HFF-Myc (cell line): Measurements from ENCODE around the gene KARS1.

Source experiments
- DNase-seq: peaks from one replicate; pipeline ENCODE4 v3.0.0-alpha.2; 2011; ENCODE audit warnings: low read depth; ENCODE audit errors: extremely low read depth
- H3K4me3 ChIP-seq: replicated peaks from 2 replicates; pipeline ENCODE4 v1.5.1; 2011; ENCODE audit warnings: low read depth, mild to moderate bottlenecking, control low read depth, low read length
- TF ChIP-seq, protein P1 (sequence below): IDR thresholded peaks from 2 replicates; pipeline ENCODE4 v1.5.1; 2012; ENCODE audit warnings: mild to moderate bottlenecking, low read depth, low read length, control low read depth; ENCODE audit errors: missing control alignments

Gene KARS1

DNA sequence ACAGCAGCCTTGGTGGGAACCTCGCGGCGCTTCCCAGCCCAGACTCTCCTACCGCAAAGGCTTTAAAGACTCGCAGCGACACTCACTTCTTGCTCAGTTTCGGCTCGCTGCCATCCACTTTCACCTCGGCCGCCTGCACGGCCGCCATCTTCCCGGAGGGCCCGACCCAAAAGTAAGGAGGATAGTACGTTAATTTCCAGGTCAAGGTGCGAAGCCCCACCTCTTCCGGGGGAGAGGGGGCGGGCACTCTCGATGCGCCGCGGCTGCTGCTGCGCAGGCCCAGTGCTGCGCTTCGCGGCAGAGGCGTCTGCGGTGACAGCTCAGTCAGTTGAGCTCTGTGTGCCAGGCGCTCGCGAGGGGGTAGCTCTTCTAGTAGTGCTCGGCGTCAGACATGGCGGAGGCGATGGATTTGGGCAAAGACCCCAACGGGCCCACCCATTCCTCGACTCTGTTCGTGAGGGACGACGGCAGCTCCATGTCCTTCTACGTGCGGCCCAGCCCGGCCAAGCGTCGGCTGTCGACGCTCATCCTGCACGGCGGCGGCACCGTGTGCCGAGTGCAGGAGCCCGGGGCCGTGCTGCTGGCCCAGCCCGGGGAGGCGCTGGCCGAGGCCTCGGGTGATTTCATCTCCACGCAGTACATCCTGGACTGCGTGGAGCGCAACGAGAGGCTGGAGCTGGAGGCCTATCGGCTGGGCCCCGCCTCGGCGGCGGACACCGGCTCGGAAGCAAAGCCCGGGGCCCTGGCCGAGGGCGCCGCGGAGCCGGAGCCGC, at the start of gene KARS1, which contains the start of gene TERF2IP:
Gene KARS1, minus strand, starts transcription at position 174 of the 773 bp plus-strand sequence. Its CDS starts 26 bp downstream, at position 148.
Gene TERF2IP, plus strand, starts transcription at position 282 of the 773 bp plus-strand sequence. Its CDS starts 110 bp downstream, at position 392.
- TF ChIP-seq, protein P1, sequence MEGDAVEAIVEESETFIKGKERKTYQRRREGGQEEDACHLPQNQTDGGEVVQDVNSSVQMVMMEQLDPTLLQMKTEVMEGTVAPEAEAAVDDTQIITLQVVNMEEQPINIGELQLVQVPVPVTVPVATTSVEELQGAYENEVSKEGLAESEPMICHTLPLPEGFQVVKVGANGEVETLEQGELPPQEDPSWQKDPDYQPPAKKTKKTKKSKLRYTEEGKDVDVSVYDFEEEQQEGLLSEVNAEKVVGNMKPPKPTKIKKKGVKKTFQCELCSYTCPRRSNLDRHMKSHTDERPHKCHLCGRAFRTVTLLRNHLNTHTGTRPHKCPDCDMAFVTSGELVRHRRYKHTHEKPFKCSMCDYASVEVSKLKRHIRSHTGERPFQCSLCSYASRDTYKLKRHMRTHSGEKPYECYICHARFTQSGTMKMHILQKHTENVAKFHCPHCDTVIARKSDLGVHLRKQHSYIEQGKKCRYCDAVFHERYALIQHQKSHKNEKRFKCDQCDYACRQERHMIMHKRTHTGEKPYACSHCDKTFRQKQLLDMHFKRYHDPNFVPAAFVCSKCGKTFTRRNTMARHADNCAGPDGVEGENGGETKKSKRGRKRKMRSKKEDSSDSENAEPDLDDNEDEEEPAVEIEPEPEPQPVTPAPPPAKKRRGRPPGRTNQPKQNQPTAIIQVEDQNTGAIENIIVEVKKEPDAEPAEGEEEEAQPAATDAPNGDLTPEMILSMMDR = no peak
- H3K4me3 ChIP-seq = peak within 1 kb of the TSS; percentile 98
- peak; percentile 59 for DNase-seq

DNA sequence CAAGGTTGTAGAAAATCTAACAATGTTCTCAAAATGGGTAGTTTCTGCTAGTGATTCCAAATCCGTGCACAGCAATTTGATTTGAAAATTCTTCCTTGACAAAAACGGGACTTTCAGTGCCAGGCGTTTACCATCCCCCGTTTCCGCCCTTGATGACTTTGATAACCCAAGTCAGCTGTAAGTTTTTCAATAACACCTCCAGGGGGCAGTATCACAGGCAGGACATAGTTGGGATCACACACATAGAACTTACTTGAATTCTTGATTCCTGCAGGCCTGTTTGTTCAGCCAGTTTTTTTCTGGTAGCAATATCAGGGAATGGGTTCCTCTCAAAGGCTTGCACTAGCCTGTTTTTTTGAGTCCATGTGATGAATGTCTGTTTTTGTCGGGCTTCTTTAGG, 48.2 kb upstream of the KARS1 start:
- no peak overlapping the region for H3K4me3 ChIP-seq
- DNase-seq = no peak
- TF ChIP-seq, protein P1 = peak; percentile 34

DNA sequence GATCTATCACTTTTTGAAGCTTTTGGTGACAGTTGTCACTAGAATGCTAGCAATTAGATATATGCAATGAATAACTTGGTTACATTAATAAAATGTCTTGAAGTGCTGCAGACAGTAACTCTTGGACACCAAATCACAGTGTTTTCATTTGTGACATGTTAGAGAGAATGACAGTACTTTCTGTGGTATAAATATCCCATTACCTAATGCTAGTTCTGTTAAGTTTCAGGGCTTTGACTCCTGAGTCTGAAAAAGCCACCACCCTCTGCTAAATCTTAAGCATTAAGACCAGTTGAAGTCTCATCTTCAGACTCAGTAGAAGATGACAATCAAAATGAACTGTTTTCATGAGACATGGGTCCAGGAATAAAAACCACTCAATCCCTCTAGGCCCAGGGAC, 39.9 kb upstream of the KARS1 start:
- H3K4me3 ChIP-seq = no peak overlapping the region
- DNase-seq = no peak
- TF ChIP-seq, protein P1 = no peak

DNA sequence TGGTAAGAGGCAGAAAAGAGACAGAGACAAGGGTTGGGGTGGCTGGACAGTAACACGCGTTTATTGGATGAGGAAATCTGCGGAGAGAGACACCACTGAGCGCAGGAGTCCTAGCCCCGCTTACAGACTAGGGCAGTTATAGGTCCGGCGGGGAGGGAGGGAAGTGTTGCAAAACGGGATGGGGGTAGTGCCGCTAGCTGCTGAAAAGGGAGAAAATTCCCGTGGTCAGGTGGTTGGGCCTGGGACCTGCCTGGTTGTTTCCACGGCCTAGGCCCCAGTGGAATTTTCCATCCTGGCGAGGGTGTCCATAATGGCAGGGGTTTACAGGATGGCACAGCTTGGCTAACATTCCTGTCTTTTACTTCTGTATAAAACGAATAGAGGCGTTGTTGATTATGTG, 34.8 kb upstream of the KARS1 start:
- TF ChIP-seq, protein P1 = no peak
- no peak for DNase-seq
- H3K4me3 ChIP-seq = no peak overlapping the region

DNA sequence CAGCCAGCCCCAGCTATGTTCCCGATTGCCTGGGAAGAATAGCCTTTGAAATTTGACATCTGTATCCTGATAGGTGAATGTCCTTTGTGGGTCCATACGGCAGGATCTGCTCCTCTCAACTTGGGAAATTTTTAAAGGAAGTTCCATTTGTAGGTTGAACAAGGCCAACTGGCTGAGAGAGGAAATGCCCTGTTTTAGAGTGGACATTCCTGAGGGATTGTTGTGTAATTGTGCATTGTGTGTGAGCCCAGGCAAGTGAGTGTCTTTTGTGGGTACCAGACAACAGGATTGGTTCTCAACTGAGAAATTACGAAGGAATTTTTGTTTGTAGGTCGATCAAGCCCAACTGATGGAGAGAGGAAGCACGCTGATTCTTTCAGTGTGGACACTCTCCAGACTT, 31.9 kb upstream of the KARS1 start:
- TF ChIP-seq, protein P1 = no peak
- no peak for DNase-seq
- H3K4me3 ChIP-seq = no peak overlapping the region

DNA sequence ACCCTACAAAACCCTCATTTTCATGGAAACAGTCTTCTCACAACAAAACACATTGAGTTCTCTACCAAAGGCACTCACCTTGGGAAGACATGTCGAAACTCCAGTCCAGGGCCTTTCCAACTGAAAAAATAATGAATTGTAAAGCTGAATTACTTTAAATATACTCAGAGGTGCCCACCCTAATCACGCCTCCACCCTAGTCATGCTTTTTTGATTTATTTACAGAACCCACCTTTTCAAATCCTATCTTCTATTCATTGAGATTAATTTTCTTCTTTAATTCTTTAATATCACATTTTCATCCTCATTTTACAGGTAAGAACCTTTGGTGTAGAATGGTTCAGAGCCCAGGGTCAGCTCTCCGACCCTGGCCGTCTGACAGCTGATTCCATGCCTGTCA, 29.4 kb upstream of the KARS1 start, which contains the start of gene CPHXL2:
Gene CPHXL2, minus strand, starts transcription at position 101 of the 400 bp plus-strand sequence. Its CDS starts 10 bp downstream, at position 91.
- no peak for DNase-seq
- no peak within 1 kb of the TSS for H3K4me3 ChIP-seq
- TF ChIP-seq, protein P1 = no peak
